ENCODE data around the gene CD79A.
A peak's percentile ranks its signal among the peaks of the same experiment; 100 is the strongest.

Gene CD79A

DNA sequence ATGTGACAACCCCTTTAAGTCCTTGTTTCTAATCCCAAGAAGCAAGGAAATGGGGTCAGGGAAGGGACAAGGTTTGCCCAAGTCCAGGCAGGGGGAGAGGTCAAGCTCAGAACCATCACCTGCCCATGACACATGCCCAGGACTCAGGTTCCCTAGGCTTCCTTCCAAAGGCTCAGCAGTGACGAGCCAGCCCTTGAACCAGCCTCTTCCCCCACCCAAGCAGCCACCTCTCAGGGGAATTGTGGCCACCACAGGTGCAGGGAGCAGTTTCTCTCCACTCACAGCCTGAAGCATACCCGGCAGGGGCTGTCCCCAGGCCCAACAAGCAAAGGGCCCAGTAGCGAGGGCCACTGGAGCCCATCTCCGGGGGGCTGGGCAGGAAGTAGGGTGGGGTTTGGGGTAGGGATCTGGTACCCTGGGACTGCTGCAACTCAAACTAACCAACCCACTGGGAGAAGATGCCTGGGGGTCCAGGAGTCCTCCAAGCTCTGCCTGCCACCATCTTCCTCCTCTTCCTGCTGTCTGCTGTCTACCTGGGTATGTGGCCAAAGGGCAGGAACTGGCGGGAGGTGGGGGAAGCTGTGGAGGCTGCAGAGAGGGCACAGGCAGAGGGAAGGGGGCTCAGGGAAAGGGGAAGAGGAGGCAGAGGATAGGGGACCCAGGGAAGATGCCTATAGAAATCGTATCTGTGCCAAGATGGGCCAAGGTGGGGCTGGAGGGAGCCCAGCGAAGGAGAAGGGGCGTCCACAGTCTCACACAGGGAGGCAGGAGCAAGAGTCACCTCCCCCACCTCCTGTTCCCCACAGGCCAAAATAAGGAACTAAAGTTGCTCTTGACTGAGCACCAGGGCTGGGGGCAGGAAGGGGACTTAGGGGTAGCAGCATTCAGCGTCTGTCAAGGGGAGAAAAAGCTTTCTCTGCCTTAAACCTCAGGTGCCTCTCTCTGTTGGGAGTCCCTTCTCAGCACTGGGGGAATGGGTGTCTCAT is at the start of gene CD79A:
Gene CD79A (plus strand): TSS at position 433 of the 986 bp plus-strand sequence. CDS start 26 bp downstream, at position 459.
- ATAC-seq, result peak; percentile 92

DNA sequence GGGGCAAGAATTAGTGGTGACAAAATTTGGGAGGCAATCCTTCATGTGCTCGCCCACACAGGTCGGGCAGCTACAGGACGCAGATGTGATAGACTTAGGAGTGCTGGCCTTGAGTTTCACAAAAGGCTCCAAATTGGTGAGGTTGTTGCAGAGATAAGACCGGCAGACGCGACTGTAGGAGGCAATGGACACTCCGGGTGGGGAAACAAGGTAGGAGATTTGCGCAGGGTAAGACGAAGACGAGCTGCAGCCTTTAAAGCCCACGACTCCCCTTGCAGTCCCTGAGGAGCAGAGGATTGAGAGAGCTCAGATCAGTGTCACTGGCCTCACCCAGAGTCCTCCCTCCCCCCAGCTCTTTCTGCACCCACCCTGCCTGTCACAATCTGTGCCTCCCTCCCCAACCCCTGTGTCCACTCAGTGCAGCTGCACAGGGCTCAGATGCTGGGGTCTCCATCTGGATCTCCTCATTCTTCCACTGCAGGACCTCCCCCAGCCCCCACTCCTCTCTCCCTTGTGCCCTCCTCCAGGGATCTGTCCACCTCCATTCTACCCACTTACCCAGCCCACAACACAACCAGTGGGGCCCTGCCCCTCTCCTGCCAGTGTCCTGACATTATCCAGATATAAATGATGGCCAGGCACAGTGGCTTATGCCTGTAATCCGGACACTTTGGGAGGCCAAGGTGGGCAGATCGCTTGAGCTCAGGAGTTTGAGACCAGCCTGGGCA is 38.9 kb upstream of the CD79A start:
- Mint-ChIP-seq H3K27ac (no peak overlapping the region), H3K4me1 (no peaks in the 10 kb centered on the region), H3K27me3 (peaks cover 44% of the 10 kb centered on the region), H3K4me3 (no peak overlapping the region), H3K9me3 (no peaks in the 10 kb centered on the region), H3K36me3 (no peaks in the 10 kb centered on the region)
- ATAC-seq, result no peak

More for the DNA sequence above, at the start of gene CD79A:
- H3K36me3 Mint-ChIP-seq, result peaks cover 40% of the 10 kb centered on the region
- H3K27me3 Mint-ChIP-seq, result no peaks in the 10 kb centered on the region
- peak within 1 kb of the TSS; percentile 92 for H3K4me3 Mint-ChIP-seq
- H3K27ac Mint-ChIP-seq, result peak within 1 kb of the TSS; percentile 89
- H3K4me1 Mint-ChIP-seq, result peaks cover 73% of the 10 kb centered on the region
- H3K9me3 Mint-ChIP-seq, result no peaks in the 10 kb centered on the region

DNA sequence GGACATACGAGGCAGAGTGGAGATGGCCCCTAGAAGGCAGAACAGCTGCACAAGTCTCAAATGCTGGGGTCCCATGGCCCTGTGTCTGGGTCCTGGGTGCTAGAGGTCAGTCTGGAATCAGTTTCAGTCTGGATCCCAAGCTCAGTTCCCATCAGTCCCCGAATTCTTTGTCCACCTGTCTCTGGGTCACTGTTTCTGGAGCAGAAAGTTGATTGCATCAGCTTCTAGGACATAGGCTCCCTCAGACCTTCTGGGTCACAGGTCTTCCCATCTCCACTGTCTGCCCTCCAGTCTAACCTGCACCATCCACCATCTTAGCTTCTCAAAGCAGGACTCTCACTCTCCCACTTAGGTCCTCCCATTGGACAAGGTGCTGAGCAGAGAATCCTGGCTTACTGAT is 37.9 kb upstream of the CD79A start:
- no peak overlapping the region for H3K4me3 Mint-ChIP-seq
- no peak for ATAC-seq
- peaks cover 7% of the 10 kb centered on the region for H3K9me3 Mint-ChIP-seq
- no peaks in the 10 kb centered on the region for H3K4me1 Mint-ChIP-seq
- H3K27ac Mint-ChIP-seq, result no peak overlapping the region
- H3K36me3 Mint-ChIP-seq, result peaks cover 6% of the 10 kb centered on the region
- peaks cover 54% of the 10 kb centered on the region for H3K27me3 Mint-ChIP-seq

- peaks cover 9% of the 10 kb centered on the region for H3K9me3 Mint-ChIP-seq
- no peak overlapping the region for H3K4me3 Mint-ChIP-seq
- no peaks in the 10 kb centered on the region for H3K4me1 Mint-ChIP-seq
- peaks cover 6% of the 10 kb centered on the region for H3K36me3 Mint-ChIP-seq
- H3K27ac Mint-ChIP-seq, result no peak overlapping the region
- H3K27me3 Mint-ChIP-seq, result peaks cover 36% of the 10 kb centered on the region
- ATAC-seq, result no peak
Observed at GRCh38 chr19:41843371-41843770, 33.7 kb upstream of the CD79A start.

DNA sequence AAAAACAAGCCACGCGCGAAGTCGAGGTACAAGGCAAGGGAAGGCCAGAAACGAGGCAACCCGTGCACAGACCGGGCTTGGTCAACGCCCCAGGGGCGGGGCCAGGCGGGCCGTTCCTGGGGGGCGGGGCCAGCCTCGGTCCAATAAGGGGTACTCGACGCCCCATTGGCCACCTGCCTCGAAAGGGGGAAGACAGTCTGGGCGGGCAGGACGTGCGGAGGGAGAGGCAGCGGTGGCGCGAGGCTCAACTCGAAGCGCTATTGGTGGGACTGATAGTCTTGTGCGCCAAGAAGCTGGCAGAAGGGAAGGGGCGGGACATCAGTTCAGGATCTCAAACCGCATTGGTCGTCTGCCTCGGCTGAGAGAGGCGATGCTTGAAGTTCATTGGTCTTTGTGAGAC is 32.5 kb upstream of the CD79A start, which contains the start of gene LYPD4:
Gene LYPD4 (minus strand): TSS at position 83 of the 400 bp plus-strand sequence. CDS start 5,398 bp downstream, outside the sequence.
- Mint-ChIP-seq H3K27me3 (peaks cover 24% of the 10 kb centered on the region), H3K4me1 (no peaks in the 10 kb centered on the region), H3K27ac (no peak within 1 kb of the TSS), H3K4me3 (no peak within 1 kb of the TSS), H3K9me3 (peaks cover 9% of the 10 kb centered on the region), H3K36me3 (peaks cover 6% of the 10 kb centered on the region)
- ATAC-seq, result no peak

DNA sequence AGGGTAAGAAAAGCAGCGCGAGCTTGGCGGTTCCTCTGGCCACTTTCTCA is 32.3 kb upstream of the CD79A start, which contains the start of gene DMRTC2:
Gene DMRTC2 (plus strand): TSS at position 42 of the 50 bp plus-strand sequence. CDS start 2,387 bp downstream, outside the sequence.
- H3K27ac Mint-ChIP-seq, result no peak within 1 kb of the TSS
- H3K4me3 Mint-ChIP-seq, result no peak within 1 kb of the TSS
- H3K4me1 Mint-ChIP-seq, result no peaks in the 10 kb centered on the region
- H3K36me3 Mint-ChIP-seq, result peaks cover 6% of the 10 kb centered on the region
- H3K9me3 Mint-ChIP-seq, result peaks cover 9% of the 10 kb centered on the region
- no peak for ATAC-seq
- peaks cover 22% of the 10 kb centered on the region for H3K27me3 Mint-ChIP-seq

DNA sequence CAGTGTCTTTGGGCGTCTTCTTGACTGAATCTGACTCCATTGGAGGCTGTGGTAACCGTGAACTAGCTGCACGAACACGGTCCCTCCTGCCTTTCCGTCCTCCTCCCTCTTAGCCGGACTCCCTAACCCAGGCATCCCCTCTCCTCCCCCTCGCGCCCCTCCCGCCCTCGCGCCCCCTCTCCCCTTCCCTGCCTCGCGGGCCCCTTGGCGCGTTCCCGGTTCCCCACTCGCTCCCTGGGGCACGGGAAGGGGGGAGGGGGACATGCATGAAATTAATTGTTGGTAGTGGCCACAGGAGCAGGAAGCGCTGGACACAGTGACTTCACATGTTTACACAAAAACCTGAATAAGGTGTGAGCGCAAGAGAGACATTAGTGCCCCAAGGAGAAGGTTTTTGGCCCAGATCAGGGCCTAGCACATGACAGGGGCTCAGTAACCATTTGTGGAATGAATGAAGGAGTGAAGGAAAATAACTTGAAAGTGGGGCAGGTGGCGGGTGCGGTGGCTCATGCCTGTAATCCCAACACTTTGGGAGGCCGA is 32.0 kb upstream of the CD79A start:
- peaks cover 19% of the 10 kb centered on the region for H3K27me3 Mint-ChIP-seq
- ATAC-seq, result peak; percentile 27
- peaks cover 6% of the 10 kb centered on the region for H3K36me3 Mint-ChIP-seq
- H3K4me1 Mint-ChIP-seq, result no peaks in the 10 kb centered on the region
- H3K27ac Mint-ChIP-seq, result no peak overlapping the region
- no peak overlapping the region for H3K4me3 Mint-ChIP-seq
- peaks cover 9% of the 10 kb centered on the region for H3K9me3 Mint-ChIP-seq

- no peak for ATAC-seq
- Mint-ChIP-seq H3K4me3 (no peak overlapping the region), H3K4me1 (no peaks in the 10 kb centered on the region), H3K36me3 (peaks cover 6% of the 10 kb centered on the region), H3K9me3 (peaks cover 9% of the 10 kb centered on the region), H3K27me3 (peaks cover 14% of the 10 kb centered on the region), H3K27ac (no peak overlapping the region)
Observed at GRCh38 chr19:41847351-41848105, 29.6 kb upstream of the CD79A start.

DNA sequence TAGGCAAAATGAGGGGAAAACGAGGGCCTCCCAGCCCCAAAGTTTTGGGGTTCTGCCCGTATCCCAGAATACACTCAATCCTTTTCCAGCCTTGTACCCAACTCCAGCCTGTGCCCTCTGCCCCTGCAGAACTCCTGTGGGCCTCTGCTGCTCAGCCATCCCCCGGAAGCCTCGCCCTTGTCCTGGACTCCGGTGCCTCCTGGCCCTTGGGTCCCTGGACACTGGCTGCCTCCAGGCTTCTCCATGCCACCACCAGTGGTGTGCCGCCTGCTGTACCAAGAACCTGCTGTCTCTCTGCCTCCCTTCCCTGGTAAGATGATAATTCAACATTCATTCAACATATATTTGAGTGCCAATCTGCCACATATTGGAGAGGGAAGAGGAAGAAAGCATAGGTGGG is 28.4 kb upstream of the CD79A start:
- peak overlapping the region; percentile 12 for H3K27ac Mint-ChIP-seq
- H3K36me3 Mint-ChIP-seq, result peaks cover 5% of the 10 kb centered on the region
- H3K4me1 Mint-ChIP-seq, result peaks cover 3% of the 10 kb centered on the region
- no peak overlapping the region for H3K4me3 Mint-ChIP-seq
- peaks cover 7% of the 10 kb centered on the region for H3K9me3 Mint-ChIP-seq
- H3K27me3 Mint-ChIP-seq, result peaks cover 9% of the 10 kb centered on the region
- no peak for ATAC-seq

DNA sequence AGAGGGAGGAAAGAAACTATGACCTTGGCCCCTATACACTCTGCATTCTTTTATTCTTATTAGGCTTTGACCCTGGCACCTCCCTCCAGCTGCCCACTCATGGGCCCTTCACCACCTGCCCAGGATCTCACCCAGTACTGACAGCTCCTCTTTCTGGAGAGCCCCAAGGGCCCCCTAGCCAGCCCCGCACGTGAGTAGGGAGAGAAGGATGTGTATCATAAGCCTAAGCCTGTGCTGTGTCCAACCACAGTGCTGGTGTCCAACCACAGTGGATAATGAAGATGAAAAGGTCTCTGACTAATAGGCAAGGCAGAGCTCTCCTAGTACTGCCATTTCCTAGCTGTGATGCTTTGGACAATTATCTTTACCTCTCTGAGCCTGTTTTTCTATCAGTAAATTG is 28.0 kb upstream of the CD79A start:
- peak overlapping the region; percentile 12 for H3K27ac Mint-ChIP-seq
- no peak for ATAC-seq
- H3K9me3 Mint-ChIP-seq, result peaks cover 3% of the 10 kb centered on the region
- H3K4me1 Mint-ChIP-seq, result peaks cover 5% of the 10 kb centered on the region
- peaks cover 1% of the 10 kb centered on the region for H3K36me3 Mint-ChIP-seq
- peaks cover 5% of the 10 kb centered on the region for H3K27me3 Mint-ChIP-seq
- no peak overlapping the region for H3K4me3 Mint-ChIP-seq

- Mint-ChIP-seq H3K9me3 (no peaks in the 10 kb centered on the region), H3K4me1 (peaks cover 5% of the 10 kb centered on the region), H3K4me3 (no peak overlapping the region), H3K27ac (no peak overlapping the region), H3K36me3 (no peaks in the 10 kb centered on the region), H3K27me3 (no peaks in the 10 kb centered on the region)
- no peak for ATAC-seq
Observed at GRCh38 chr19:41850381-41850780, 26.7 kb upstream of the CD79A start.

DNA sequence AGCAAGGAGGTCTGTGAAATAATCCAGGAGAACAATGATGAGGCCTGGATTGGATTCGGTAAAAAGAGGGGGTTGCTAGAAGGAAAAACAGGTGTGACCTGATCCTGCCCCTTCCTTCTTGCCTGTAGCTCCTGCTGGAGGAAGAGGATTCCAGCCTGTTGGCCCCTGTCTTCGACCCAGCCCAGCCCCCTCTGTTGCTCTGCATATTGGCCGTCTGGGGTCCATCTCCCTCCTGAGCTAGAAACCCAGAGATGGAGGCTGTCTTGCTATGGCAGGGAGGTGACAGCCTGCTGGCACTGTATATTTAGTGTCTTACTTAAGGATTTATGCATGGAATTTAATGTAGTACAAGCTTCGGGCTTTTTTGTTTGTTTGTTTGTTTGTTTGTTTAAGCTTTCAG is 25.6 kb upstream of the CD79A start:
- Mint-ChIP-seq H3K27me3 (no peaks in the 10 kb centered on the region), H3K4me1 (peaks cover 5% of the 10 kb centered on the region), H3K9me3 (no peaks in the 10 kb centered on the region), H3K4me3 (no peak overlapping the region), H3K36me3 (no peaks in the 10 kb centered on the region), H3K27ac (peak overlapping the region; percentile 7)
- ATAC-seq, result no peak

- H3K4me1 Mint-ChIP-seq, result peaks cover 5% of the 10 kb centered on the region
- no peaks in the 10 kb centered on the region for H3K9me3 Mint-ChIP-seq
- H3K27me3 Mint-ChIP-seq, result no peaks in the 10 kb centered on the region
- no peaks in the 10 kb centered on the region for H3K36me3 Mint-ChIP-seq
- no peak for ATAC-seq
- H3K27ac Mint-ChIP-seq, result no peak overlapping the region
- no peak overlapping the region for H3K4me3 Mint-ChIP-seq
Observed at GRCh38 chr19:41853344-41853743, 23.7 kb upstream of the CD79A start.

DNA sequence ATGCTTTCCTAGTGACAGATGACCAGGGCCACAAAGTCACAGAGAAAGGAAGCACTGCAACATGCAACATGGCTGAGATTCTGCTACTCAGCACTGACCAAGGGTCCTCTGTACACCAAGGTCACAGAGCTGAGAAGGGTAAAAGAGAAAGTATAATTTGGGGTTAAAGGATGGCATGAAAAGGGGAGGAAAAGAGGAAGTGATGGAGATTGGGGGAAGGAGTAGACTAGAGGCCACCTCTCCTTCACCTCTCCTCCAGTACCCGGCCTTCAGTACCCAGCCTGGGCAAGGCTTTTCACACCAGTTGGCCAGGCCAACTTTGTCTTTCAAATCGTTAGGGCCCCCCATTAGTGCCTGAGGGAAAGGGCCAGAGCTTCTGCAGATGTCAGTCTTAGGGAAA is 23.3 kb upstream of the CD79A start:
- no peaks in the 10 kb centered on the region for H3K9me3 Mint-ChIP-seq
- no peaks in the 10 kb centered on the region for H3K36me3 Mint-ChIP-seq
- peaks cover 5% of the 10 kb centered on the region for H3K4me1 Mint-ChIP-seq
- H3K4me3 Mint-ChIP-seq, result no peak overlapping the region
- H3K27ac Mint-ChIP-seq, result no peak overlapping the region
- no peaks in the 10 kb centered on the region for H3K27me3 Mint-ChIP-seq
- ATAC-seq, result no peak

GRCh38 chr19:41859213-41859617 is 17.9 kb upstream of the CD79A start:
- no peak for ATAC-seq
- no peaks in the 10 kb centered on the region for H3K27me3 Mint-ChIP-seq
- H3K4me1 Mint-ChIP-seq, result peaks cover 36% of the 10 kb centered on the region
- peaks cover 35% of the 10 kb centered on the region for H3K36me3 Mint-ChIP-seq
- peak overlapping the region; percentile 89 for H3K27ac Mint-ChIP-seq
- H3K4me3 Mint-ChIP-seq, result peak overlapping the region; percentile 93
- no peaks in the 10 kb centered on the region for H3K9me3 Mint-ChIP-seq

Measured in stimulated activated memory B cell treated with anti-CD40 and anti-IgM and Interleukin-4, amounts not matched to agents 10 μg/mL and 1 μg/mL and 100 μg/mL, for 72 hours (primary cell).